Testis (tissue), 3 donors: Measurements from ENCODE around the gene GALNT12. TPM values are rescaled to one million over a fixed set of nuclear protein-coding genes. Genes with fewer than 3 reads are reported as not detected.

Experiments
- DNase-seq: peaks from one replicate; pipeline ENCODE4 v3.0.0-alpha.2; 2019
- H3K27ac ChIP-seq, 2 donors: fragments of 200-600 bp; sonication (generic); one replicate each; pipeline ENCODE4 v1.5.1; 2019
- H3K27me3 ChIP-seq: fragments of 200-600 bp; sonication (generic); one replicate; pipeline ENCODE4 v1.5.1; 2019
- H3K36me3 ChIP-seq: fragments of 200-600 bp; sonication (generic); one replicate; pipeline ENCODE4 v1.5.1; 2017; ENCODE audit warnings: low read depth; ENCODE audit errors: missing control alignments
- H3K4me1 ChIP-seq: fragments of 200-600 bp; sonication (generic); one replicate; pipeline ENCODE4 v1.5.1; 2019
- H3K4me3 ChIP-seq, 2 donors: fragments of 200-600 bp; sonication (generic); one replicate each; pipeline ENCODE4 v1.5.1; 2017 to 2019
- H3K9me3 ChIP-seq: fragments of 200-600 bp; sonication (generic); one replicate; pipeline ENCODE4 v1.5.1; 2017
- POLR2A ChIP-seq: fragments of 450-650 bp; IDR thresholded peaks from one replicate; pipeline ENCODE4 v1.6.1; 2017; ENCODE audit warnings: antibody characterized with exemption, mild to moderate bottlenecking, moderate library complexity
- WGBS, 2 donors: methylation state at CpG; one replicate each; pipeline ENCODE4 v1.1.5; 2018; 5-methylcytosine and 5-hydroxymethylcytosine counted together
- intact Hi-C: fragments of 100-400 bp; cut with DNase I; formaldehyde crosslinking; loops from one replicate; pipeline ENCODE4 v1.15.1; 2023; ENCODE audit warnings: low total_unique reads
- polyA plus RNA-seq: library from polyadenylated mRNA; stranded (reverse); fragments of 350-450 nt; fragmentation: Illumina TruSeq; extraction: RNeasy Lipid Tissue Mini Kit (QIAGEN cat#74804); gene quantifications from one replicate; pipeline ENCODE4 v1.2.3, GENCODE V29; 2014; ENCODE audit warnings: low read depth, low replicate concordance; ENCODE audit not compliant: insufficient read depth
- total RNA-seq, 2 donors: library from RNA; depleted of rRNA; stranded (reverse); fragments of >200 nt; gene quantifications; one replicate each; pipeline ENCODE4 v1.2.3, GENCODE V29; 2016
- TF ChIP-seq, protein P1 (sequence below), 3 experiments: fragments of 450-650 bp in 2 of 3; fragments of 200-600 bp in 1 of 3; sonication (generic) in 1 of 3; IDR thresholded peaks; one replicate each; pipeline ENCODE4 v1.5.1; 2016 to 2019; ENCODE audit warnings: antibody characterized with exemption in 3 of 3, mild to moderate bottlenecking in 2 of 3, moderate library complexity in 1 of 3

Gene GALNT12
- total and polyA plus RNA-seq, 3 donors from 2014 or later, result 6.9 to 8.0 (median 7.5) TPM

DNA sequence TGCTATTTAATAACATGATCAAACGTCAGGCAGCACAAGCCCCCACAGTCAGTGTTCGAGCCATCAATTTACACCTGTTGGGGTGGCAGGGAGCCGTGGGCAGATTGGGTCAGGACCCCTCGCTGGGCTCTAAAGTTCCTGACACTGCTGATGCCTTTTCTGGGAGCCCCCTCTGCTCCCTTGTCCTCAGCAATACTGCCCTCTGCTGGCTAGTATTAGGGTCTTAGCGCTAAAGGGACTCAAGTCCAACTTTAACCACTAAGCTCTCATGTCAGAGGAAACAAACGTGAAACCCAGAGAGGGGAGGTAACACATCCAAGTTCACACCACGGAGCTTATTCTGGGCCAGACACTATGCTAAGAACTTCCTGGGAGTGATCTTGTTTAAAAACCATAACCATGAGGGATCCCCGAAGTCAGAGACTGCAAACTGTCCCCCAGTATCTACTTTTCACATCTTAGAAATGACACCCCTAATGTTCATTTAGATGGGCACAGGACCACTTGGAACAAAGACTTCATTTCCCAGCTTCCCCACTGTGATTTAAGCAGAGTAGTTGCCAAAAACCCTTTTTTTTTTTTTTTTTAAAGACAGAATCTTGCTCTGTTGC lies 31.5 kb upstream of the GALNT12 start:
- H3K4me1 ChIP-seq, result no peaks in the 10 kb centered on the region
- DNase-seq, result peak; percentile 67
- no peaks in the 10 kb centered on the region for H3K27me3 ChIP-seq
- 51 to 55% methylated on average over 8 of the region's 8 CpGs for whole genome bisulfite sequencing, 2 donors
- H3K36me3 ChIP-seq, result no peaks in the 10 kb centered on the region
- H3K4me3 ChIP-seq, result no peak overlapping the region
- no peaks in the 10 kb centered on the region for H3K9me3 ChIP-seq
- H3K27ac ChIP-seq, result no peak overlapping the region
- intact Hi-C loops, result no loop called here
- no peak for TF ChIP-seq POLR2A
- TF ChIP-seq, protein P1, sequence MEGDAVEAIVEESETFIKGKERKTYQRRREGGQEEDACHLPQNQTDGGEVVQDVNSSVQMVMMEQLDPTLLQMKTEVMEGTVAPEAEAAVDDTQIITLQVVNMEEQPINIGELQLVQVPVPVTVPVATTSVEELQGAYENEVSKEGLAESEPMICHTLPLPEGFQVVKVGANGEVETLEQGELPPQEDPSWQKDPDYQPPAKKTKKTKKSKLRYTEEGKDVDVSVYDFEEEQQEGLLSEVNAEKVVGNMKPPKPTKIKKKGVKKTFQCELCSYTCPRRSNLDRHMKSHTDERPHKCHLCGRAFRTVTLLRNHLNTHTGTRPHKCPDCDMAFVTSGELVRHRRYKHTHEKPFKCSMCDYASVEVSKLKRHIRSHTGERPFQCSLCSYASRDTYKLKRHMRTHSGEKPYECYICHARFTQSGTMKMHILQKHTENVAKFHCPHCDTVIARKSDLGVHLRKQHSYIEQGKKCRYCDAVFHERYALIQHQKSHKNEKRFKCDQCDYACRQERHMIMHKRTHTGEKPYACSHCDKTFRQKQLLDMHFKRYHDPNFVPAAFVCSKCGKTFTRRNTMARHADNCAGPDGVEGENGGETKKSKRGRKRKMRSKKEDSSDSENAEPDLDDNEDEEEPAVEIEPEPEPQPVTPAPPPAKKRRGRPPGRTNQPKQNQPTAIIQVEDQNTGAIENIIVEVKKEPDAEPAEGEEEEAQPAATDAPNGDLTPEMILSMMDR (IDR thresholded peaks at IDR 0.05), result peak; percentile 14 to 56 (median 31)

DNA sequence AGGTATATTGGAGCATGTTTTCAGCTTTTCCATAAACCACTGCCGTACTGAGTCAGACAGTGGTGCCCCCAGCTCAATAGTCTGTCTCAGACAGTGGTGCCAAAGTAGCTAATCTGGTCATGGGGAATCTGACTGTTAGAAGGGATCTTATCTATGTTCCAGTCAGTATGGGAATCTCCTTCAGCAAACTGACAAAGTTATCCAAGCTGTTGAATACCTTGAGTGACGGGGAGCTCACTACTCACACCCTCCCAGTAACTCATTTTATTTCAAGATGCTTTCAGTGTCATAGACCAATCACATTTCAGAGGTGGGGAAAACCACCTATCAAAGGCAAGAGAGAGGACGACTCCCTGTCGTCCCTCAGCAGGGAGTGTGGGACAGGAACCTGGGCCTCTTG lies 29.9 kb upstream of the GALNT12 start:
- Histone ChIP-seq H3K4me3 (no peak overlapping the region), H3K4me1 (no peaks in the 10 kb centered on the region), H3K9me3 (no peaks in the 10 kb centered on the region), H3K36me3 (no peaks in the 10 kb centered on the region), H3K27me3 (no peaks in the 10 kb centered on the region), H3K27ac (no peak overlapping the region)
- TF ChIP-seq POLR2A, result no peak
- TF ChIP-seq, protein P1 (IDR thresholded peaks at IDR 0.05), result no peak
- 88% methylated on average over 4 of the region's 4 CpGs for WGBS, 2 donors
- intact Hi-C loops, result no loop called here
- no peak for DNase-seq

GRCh38 chr9:98778251-98778650 lies 29.2 kb upstream of the GALNT12 start:
- DNase-seq, result no peak
- H3K27ac ChIP-seq, result no peak overlapping the region
- intact Hi-C loops, result no loop called here
- H3K4me1 ChIP-seq, result no peaks in the 10 kb centered on the region
- H3K36me3 ChIP-seq, result no peaks in the 10 kb centered on the region
- no peaks in the 10 kb centered on the region for H3K27me3 ChIP-seq
- no peak overlapping the region for H3K4me3 ChIP-seq
- WGBS, 2 donors, result 97 to 100% methylated on average over 2 to 8 of the region's 8 CpGs
- H3K9me3 ChIP-seq, result no peaks in the 10 kb centered on the region
- TF ChIP-seq POLR2A, result no peak
- TF ChIP-seq, protein P1 (IDR thresholded peaks at IDR 0.05), result no peak

DNA sequence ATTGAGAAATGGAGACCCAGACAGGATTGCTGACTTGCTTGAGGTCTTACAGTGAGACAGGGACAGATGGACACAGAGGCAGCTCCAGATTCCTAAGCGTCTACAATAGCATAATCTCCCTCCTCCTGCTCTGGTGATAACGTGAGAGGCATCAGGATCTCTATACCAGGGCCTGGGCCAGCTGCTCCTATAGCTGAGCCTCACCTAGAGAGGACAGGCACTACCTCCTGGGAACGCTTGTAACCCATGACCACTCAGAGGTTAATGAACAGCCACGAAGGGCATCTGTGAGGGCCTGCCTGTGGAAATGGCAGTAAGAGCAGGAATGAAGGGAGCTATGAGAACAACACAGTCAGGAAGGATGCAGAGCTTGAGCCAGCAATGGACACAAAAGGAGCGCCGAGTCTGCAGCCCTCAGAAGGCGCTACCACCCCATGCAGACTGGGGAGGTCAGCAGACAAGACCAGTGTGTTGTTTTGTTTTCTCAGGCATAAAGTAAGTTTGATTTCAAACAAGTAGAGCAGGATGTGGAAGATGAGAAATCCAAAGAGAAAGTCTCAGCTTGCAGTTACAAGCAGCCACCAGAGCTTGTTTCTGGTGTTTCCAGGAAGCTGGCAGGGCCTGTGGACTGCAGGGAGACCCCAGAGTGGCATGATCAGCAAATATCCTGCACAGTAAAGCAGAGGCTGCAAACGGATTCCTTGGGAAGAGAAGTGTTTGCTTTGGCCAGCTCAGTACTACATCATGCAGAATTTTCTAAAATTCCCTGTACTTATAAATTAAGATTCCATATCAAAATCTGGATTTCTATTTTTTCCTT lies 28.5 kb upstream of the GALNT12 start:
- Histone ChIP-seq H3K27me3 (no peaks in the 10 kb centered on the region), H3K36me3 (no peaks in the 10 kb centered on the region), H3K4me1 (no peaks in the 10 kb centered on the region), H3K9me3 (no peaks in the 10 kb centered on the region), H3K4me3 (no peak overlapping the region), H3K27ac (no peak overlapping the region)
- TF ChIP-seq, protein P1 (IDR thresholded peaks at IDR 0.05), result no peak
- no peak for TF ChIP-seq POLR2A
- intact Hi-C loops, result no loop called here
- no peak for DNase-seq
- WGBS, 2 donors, result 68 to 79% methylated on average over 8 of the region's 8 CpGs
